Mammary epithelial cell (primary cell): ENCODE data around the gene TGOLN2.

ENCODE experiments used
- CTCF ChIP-seq, 2 donors: IDR thresholded peaks in 1 of 2; conservative IDR thresholded peaks in 1 of 2; 2 replicates each; pipeline ENCODE4 v1.5.1; 2011 to 2012; ENCODE audit warnings: inconsistent platforms in 2 of 2, low read length in 2 of 2, mild to moderate bottlenecking in 2 of 2, control low read depth in 1 of 2, low read depth in 1 of 2; ENCODE audit not compliant: insufficient read depth in 1 of 2; ENCODE audit errors: extremely low read depth in 1 of 2
- EZH2 ChIP-seq: IDR thresholded peaks from 2 replicates; pipeline ENCODE4 v1.6.1; 2012; ENCODE audit warnings: low read length, inconsistent platforms, borderline replicate concordance

- TF ChIP-seq CTCF (conservative IDR thresholded peaks at IDR 0.05 in 1 of 2, IDR thresholded peaks at IDR 0.05 in 1 of 2; ENCODE audit: extremely low read depth in 1 of 2, insufficient read depth in 1 of 2, low read depth in 1 of 2, low read length in 2 of 2) (no peak), EZH2 (no peak)
Observed at GRCh38 chr2:85355073-85355410, 27.3 kb upstream of the TGOLN2 start.
